ENCODE measurements around the gene RBBP4.
A peak's percentile ranks its signal among the peaks of the same experiment; 100 is the strongest.
"Not testable (repeated sequence)": the region's sequence is repeated elsewhere in the genome, so short reads cannot be mapped to it uniquely, and the experiment has no call there.

RBBP4 gene

GRCh38 chr1:32665915-32666314, 14.9 kb downstream of the RBBP4 start:
- H3K9me3 Mint-ChIP-seq = peaks cover 8% of the 10 kb centered on the region

GRCh38 chr1:32666901-32667566, 16.0 kb downstream of the RBBP4 start:
- H3K4me3 Mint-ChIP-seq = peak overlapping the region; percentile 13
- H3K27ac Mint-ChIP-seq = peak overlapping the region; percentile 87
- no peak for DNase-seq

More at GRCh38 chr1:32665915-32666314, 14.9 kb downstream of the RBBP4 start:
- H3K36me3 Mint-ChIP-seq (ENCODE audit: low read depth) = peaks cover 83% of the 10 kb centered on the region
- H3K27me3 Mint-ChIP-seq (ENCODE audit: low read depth, poor library complexity) = no peaks in the 10 kb centered on the region
- H3K27ac Mint-ChIP-seq = no peak overlapping the region
- TF ChIP-seq CTCF (IDR thresholded peaks at IDR 0.05) = no peak
- peaks cover 25% of the 10 kb centered on the region for H3K4me1 Mint-ChIP-seq
- no peak for DNase-seq
- H3K4me3 Mint-ChIP-seq = no peak overlapping the region

DNA sequence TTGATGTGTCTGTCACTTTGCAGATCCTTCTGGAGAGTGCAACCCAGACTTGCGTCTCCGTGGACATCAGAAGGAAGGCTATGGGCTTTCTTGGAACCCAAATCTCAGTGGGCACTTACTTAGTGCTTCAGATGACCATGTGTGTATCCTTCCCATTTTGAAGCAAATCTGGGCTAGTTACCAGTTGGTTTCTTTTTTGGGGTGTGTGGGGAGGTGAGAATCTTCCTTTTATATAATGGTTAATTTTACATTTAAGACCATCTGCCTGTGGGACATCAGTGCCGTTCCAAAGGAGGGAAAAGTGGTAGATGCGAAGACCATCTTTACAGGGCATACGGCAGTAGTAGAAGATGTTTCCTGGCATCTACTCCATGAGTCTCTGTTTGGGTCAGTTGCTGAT, 17.7 kb downstream of the RBBP4 start:
- not testable (repeated sequence) for H3K9me3 Mint-ChIP-seq; DNase-seq; H3K27ac Mint-ChIP-seq; H3K4me3 Mint-ChIP-seq; H3K27me3 Mint-ChIP-seq (ENCODE audit: low read depth, poor library complexity)
- Mint-ChIP-seq H3K36me3 (ENCODE audit: low read depth) (peaks cover 86% of the 10 kb centered on the region), H3K4me1 (peaks cover 25% of the 10 kb centered on the region)

More at GRCh38 chr1:32666901-32667566, 16.0 kb downstream of the RBBP4 start:
- no peak for TF ChIP-seq CTCF (IDR thresholded peaks at IDR 0.05)
- Mint-ChIP-seq H3K4me1 (peaks cover 25% of the 10 kb centered on the region), H3K36me3 (ENCODE audit: low read depth) (peaks cover 83% of the 10 kb centered on the region), H3K27me3 (ENCODE audit: low read depth, poor library complexity) (no peaks in the 10 kb centered on the region), H3K9me3 (no peaks in the 10 kb centered on the region)

DNA sequence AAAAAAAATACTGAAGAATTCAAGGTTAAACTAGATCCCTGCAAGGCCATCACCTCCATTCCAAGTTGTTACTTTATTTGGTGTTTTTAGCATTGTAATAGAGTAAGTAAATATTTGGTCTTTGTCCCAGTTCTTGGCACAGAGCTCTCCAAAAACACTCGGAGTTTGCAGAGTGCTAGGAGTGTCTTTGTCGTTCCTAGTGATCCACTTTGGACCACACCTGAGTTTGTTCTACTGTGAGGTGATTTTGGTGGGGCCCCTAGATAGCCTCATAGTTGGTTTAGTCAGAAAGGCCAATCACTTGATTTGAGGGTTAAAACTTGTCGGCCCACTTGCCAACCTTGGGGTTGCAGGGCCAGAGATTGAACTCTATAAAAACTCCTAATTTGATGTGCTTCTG, 25.9 kb downstream of the RBBP4 start:
- Mint-ChIP-seq H3K27me3 (ENCODE audit: low read depth, poor library complexity) (peaks cover 2% of the 10 kb centered on the region), H3K9me3 (no peaks in the 10 kb centered on the region), H3K4me3 (no peak overlapping the region), H3K27ac (no peak overlapping the region), H3K4me1 (no peaks in the 10 kb centered on the region), H3K36me3 (ENCODE audit: low read depth) (peaks cover 87% of the 10 kb centered on the region)
- DNase-seq = no peak
- no peak for TF ChIP-seq CTCF (IDR thresholded peaks at IDR 0.05)

DNA sequence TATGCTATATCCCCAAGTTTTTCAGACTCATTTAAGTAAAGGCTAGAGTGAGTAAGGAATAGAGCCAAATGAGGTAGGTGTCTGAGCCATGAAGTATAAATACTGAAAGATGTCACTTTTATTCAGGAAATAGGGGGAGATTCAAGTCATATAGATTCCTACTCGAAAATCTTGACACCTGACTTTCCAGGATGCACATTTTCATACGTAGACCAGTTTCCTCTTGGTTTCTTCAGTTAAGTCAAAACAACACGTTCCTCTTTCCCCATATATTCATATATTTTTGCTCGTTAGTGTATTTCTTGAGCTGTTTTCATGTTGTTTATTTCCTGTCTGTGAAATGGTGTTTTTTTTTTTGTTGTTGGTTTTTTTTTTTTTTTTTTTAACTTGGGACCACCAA, 29.0 kb downstream of the RBBP4 start:
- H3K36me3 Mint-ChIP-seq (ENCODE audit: low read depth) = peaks cover 70% of the 10 kb centered on the region

GRCh38 chr1:32680642-32681041, 29.6 kb downstream of the RBBP4 start:
- TF ChIP-seq CTCF (IDR thresholded peaks at IDR 0.05) = no peak
- H3K27ac Mint-ChIP-seq = peak overlapping the region; percentile 35
- peaks cover 66% of the 10 kb centered on the region for H3K36me3 Mint-ChIP-seq (ENCODE audit: low read depth)
- no peak overlapping the region for H3K4me3 Mint-ChIP-seq
- no peak for DNase-seq
- peaks cover 2% of the 10 kb centered on the region for H3K27me3 Mint-ChIP-seq (ENCODE audit: low read depth, poor library complexity)
- H3K9me3 Mint-ChIP-seq = no peaks in the 10 kb centered on the region
- H3K4me1 Mint-ChIP-seq = no peaks in the 10 kb centered on the region

More for the DNA sequence above, 29.0 kb downstream of the RBBP4 start:
- H3K27ac Mint-ChIP-seq; H3K4me3 Mint-ChIP-seq; H3K4me1 Mint-ChIP-seq; H3K9me3 Mint-ChIP-seq; H3K27me3 Mint-ChIP-seq (ENCODE audit: low read depth, poor library complexity); DNase-seq: not testable (repeated sequence)

GRCh38 chr1:32681509-32681908, 30.5 kb downstream of the RBBP4 start:
- no peak overlapping the region for H3K4me3 Mint-ChIP-seq
- no peak for TF ChIP-seq CTCF (IDR thresholded peaks at IDR 0.05)
- DNase-seq = no peak
- no peaks in the 10 kb centered on the region for H3K9me3 Mint-ChIP-seq
- H3K27me3 Mint-ChIP-seq (ENCODE audit: low read depth, poor library complexity) = no peaks in the 10 kb centered on the region
- H3K36me3 Mint-ChIP-seq (ENCODE audit: low read depth) = peaks cover 66% of the 10 kb centered on the region
- peak overlapping the region; percentile 6 for H3K27ac Mint-ChIP-seq
- no peaks in the 10 kb centered on the region for H3K4me1 Mint-ChIP-seq

All from nephron progenitor cell (in vitro differentiated cells).